GM23338 (cell line): ENCODE data around the gene ADAMTS14.

Source experiments
- CTCF ChIP-seq, 2 experiments: fragments of 200-600 bp in 1 of 2; sonication (generic) in 1 of 2; conservative IDR thresholded peaks; 2 replicates each; pipeline versions ENCODE4 v1.5.1 to v1.6.1; 2016 to 2017; ENCODE audit warnings: antibody characterized with exemption in 2 of 2, low read depth in 2 of 2, mild to moderate bottlenecking in 2 of 2, moderate library complexity in 1 of 2
- EZH2 ChIP-seq: fragments of 200-600 bp; sonication (generic); IDR thresholded peaks from one replicate; pipeline ENCODE4 v1.8.0; 2017; ENCODE audit warnings: antibody characterized with exemption, mild to moderate bottlenecking, low read depth; ENCODE audit not compliant: unreplicated experiment
- JUNB ChIP-seq: IDR thresholded peaks from one replicate; pipeline ENCODE4 v1.6.1; 2016; ENCODE audit warnings: antibody characterized with exemption; ENCODE audit not compliant: unreplicated experiment
- NANOG ChIP-seq: IDR thresholded peaks from 2 replicates; pipeline ENCODE4 v1.6.1; 2016; ENCODE audit warnings: antibody characterized with exemption, borderline replicate concordance
- POLR2AphosphoS5 ChIP-seq: IDR thresholded peaks from 2 replicates; pipeline ENCODE4 v1.6.1; 2016; ENCODE audit warnings: antibody characterized with exemption, low read depth
- REST ChIP-seq: IDR thresholded peaks from one replicate; pipeline ENCODE4 v1.6.1; 2018; ENCODE audit warnings: antibody characterized with exemption; ENCODE audit not compliant: unreplicated experiment
- STAT1 ChIP-seq: IDR thresholded peaks from one replicate; pipeline ENCODE4 v1.6.1; 2016; ENCODE audit warnings: antibody characterized with exemption; ENCODE audit not compliant: unreplicated experiment
- ZNF114 ChIP-seq: fragments of 250-450 bp; sonication (Bioruptor Pico); IDR thresholded peaks from 2 replicates; pipeline ENCODE4 v1.5.0; 2020; ENCODE audit warnings: mild to moderate bottlenecking, moderate library complexity
- ZNF331 ChIP-seq: fragments of 250-450 bp; sonication (Bioruptor Pico); IDR thresholded peaks from 2 replicates; pipeline ENCODE4 v1.5.0; 2020; ENCODE audit warnings: low read depth, mild to moderate bottlenecking, moderate library complexity

DNA sequence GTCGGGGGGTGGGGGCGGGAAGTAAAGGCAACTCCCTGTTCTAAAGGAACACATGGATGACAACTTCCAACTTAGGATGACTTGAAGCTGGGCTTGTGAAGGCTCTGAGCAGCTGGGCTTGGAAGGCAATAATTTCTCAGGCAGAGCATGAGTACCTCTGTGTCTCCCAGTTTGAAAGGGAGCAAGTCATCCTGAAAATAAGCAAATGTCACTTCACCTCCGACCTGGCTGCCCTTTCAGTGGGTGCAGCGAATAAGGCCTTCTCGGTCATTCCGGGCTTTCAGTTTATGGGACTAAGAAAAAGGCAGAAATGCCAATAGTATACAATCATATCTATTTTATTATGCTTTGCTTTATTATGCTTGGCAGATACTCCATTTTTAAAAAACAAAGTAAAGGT, 15.3 kb upstream of the ADAMTS14 start:
- TF ChIP-seq CTCF (conservative IDR thresholded peaks at IDR 0.05; ENCODE audit: low read depth in 2 of 2) (no peak), REST (no peak), EZH2 (no peak), NANOG (no peak), POLR2AphosphoS5 (no peak), STAT1 (no peak), ZNF331 (CRISPR knock-in tag) (no peak), ZNF114 (CRISPR knock-in tag) (no peak), JUNB (no peak)
